GM12892 (cell line): Measurements from ENCODE around the gene RIPOR2.
"Not testable (repeated sequence)": the region's sequence is repeated elsewhere in the genome, so short reads cannot be mapped to it uniquely, and the experiment has no call there.

ENCODE experiments used
- DNase-seq: peaks from one replicate; pipeline ENCODE4 v3.0.0; 2011; ENCODE audit not compliant: insufficient read length
- FAIRE-seq: peaks from 2 replicates; lab custom pipeline; 2011; peaks lifted over from hg19 to GRCh38; lab: Jason Lieb, UNC
- POLR2A ChIP-seq: IDR thresholded peaks from 2 replicates; pipeline ENCODE4 v1.6.1; 2011; ENCODE audit warnings: low read depth, low read length, control low read depth
- POLR2AphosphoS5 ChIP-seq: IDR thresholded peaks from 2 replicates; pipeline ENCODE4 v1.6.1; 2011; ENCODE audit warnings: low read depth, low read length, control low read depth
- TAF1 ChIP-seq: IDR thresholded peaks from 2 replicates; pipeline ENCODE4 v1.6.1; 2011; ENCODE audit warnings: low read depth, mild to moderate bottlenecking, control low read depth, low read length, borderline replicate concordance

The RIPOR2 gene

GRCh38 chr6:24922814-24923213 lies 12.9 kb downstream of the RIPOR2 start:
- no peak for TF ChIP-seq TAF1
- TF ChIP-seq POLR2A = no peak
- no peak for TF ChIP-seq POLR2AphosphoS5
- FAIRE-seq (no peak), DNase-seq (no peak)

GRCh38 chr6:24922170-24922569 lies 13.6 kb downstream of the RIPOR2 start:
- FAIRE-seq (no peak), DNase-seq (no peak)
- TF ChIP-seq POLR2AphosphoS5 (no peak), POLR2A (no peak)

GRCh38 chr6:24920136-24920535 lies 15.6 kb downstream of the RIPOR2 start:
- TF ChIP-seq TAF1 = no peak
- FAIRE-seq (peak; percentile 5), DNase-seq (no peak)

GRCh38 chr6:24919056-24919892 lies 16.5 kb downstream of the RIPOR2 start:
- FAIRE-seq = peak; percentile 89
- TF ChIP-seq POLR2A (no peak), TAF1 (no peak), POLR2AphosphoS5 (no peak)

GRCh38 chr6:24918641-24919055 lies 17.1 kb downstream of the RIPOR2 start:
- FAIRE-seq = no peak
- no peak for TF ChIP-seq POLR2A
- no peak for TF ChIP-seq POLR2AphosphoS5

More at GRCh38 chr6:24919056-24919892, 16.5 kb downstream of the RIPOR2 start:
- no peak for DNase-seq

GRCh38 chr6:24916496-24916895 lies 19.3 kb downstream of the RIPOR2 start:
- no peak for FAIRE-seq
- TF ChIP-seq POLR2AphosphoS5 (no peak), TAF1 (no peak), POLR2A (no peak)
- no peak for DNase-seq

More at GRCh38 chr6:24918641-24919055, 17.1 kb downstream of the RIPOR2 start:
- no peak for DNase-seq

- no peak for DNase-seq
- TF ChIP-seq TAF1 = no peak
- no peak for TF ChIP-seq POLR2AphosphoS5
- TF ChIP-seq POLR2A = no peak
- FAIRE-seq = no peak
Measured at GRCh38 chr6:24915641-24916040, 20.1 kb downstream of the RIPOR2 start.

- not testable (repeated sequence) for DNase-seq, FAIRE-seq
Measured at GRCh38 chr6:24914082-24914481, 21.7 kb downstream of the RIPOR2 start.

- FAIRE-seq = peak; percentile 33
- TF ChIP-seq TAF1 = no peak
- no peak for TF ChIP-seq POLR2AphosphoS5
- no peak for DNase-seq
Measured at GRCh38 chr6:24911796-24912382, 23.9 kb downstream of the RIPOR2 start.

- peak; percentile 33 for DNase-seq
- TF ChIP-seq TAF1 (no peak), POLR2AphosphoS5 (no peak), POLR2A (no peak)
- FAIRE-seq = no peak
Measured at GRCh38 chr6:24910961-24911725, 24.6 kb downstream of the RIPOR2 start.

GRCh38 chr6:24910331-24910960 lies 25.3 kb downstream of the RIPOR2 start:
- DNase-seq (peak; percentile 19), FAIRE-seq (peak; percentile 85)
- TF ChIP-seq POLR2AphosphoS5 = no peak
